HG02981 (cell line): ENCODE results near the gene SLC30A5.
"Not testable (repeated sequence)": the region's sequence is repeated elsewhere in the genome, so short reads cannot be mapped to it uniquely, and the experiment has no call there.

ENCODE experiments used
- ATAC-seq: cut with Tn5 transposase; IDR thresholded peaks from one replicate; pipeline ENCODE4 v1.9.1; 2021; ENCODE audit warnings: mild to moderate bottlenecking, moderate library complexity; ENCODE audit not compliant: unreplicated experiment

SLC30A5 gene

GRCh38 chr5:69103521-69103920 lies 9.7 kb downstream of the SLC30A5 start:
- ATAC-seq: no peak

- ATAC-seq: peak; percentile 79
Observed at GRCh38 chr5:69105996-69106906, 12.4 kb downstream of the SLC30A5 start.

- ATAC-seq: not testable (repeated sequence)
Observed at GRCh38 chr5:69108367-69108766, 14.6 kb downstream of the SLC30A5 start.

GRCh38 chr5:69113851-69114250 lies 20.0 kb downstream of the SLC30A5 start:
- no peak for ATAC-seq

- ATAC-seq: no peak
Observed at GRCh38 chr5:69115526-69115925, 21.7 kb downstream of the SLC30A5 start.

- ATAC-seq: no peak
Observed at GRCh38 chr5:69129413-69129812, 35.6 kb downstream of the SLC30A5 start.

- no peak for ATAC-seq
Observed at GRCh38 chr5:69130241-69130640, 36.4 kb downstream of the SLC30A5 start.

GRCh38 chr5:69131304-69131703 lies 37.5 kb downstream of the SLC30A5 start:
- no peak for ATAC-seq

- no peak for ATAC-seq
Observed at GRCh38 chr5:69134126-69134525, 40.3 kb downstream of the SLC30A5 start.

GRCh38 chr5:69136293-69136692 lies 42.5 kb downstream of the SLC30A5 start:
- ATAC-seq: peak; percentile 90

GRCh38 chr5:69137208-69137607 lies 43.4 kb downstream of the SLC30A5 start:
- ATAC-seq: not testable (repeated sequence)

GRCh38 chr5:69137807-69138206 lies 44.0 kb downstream of the SLC30A5 start:
- ATAC-seq: no peak

GRCh38 chr5:69138766-69139165 lies 45.0 kb downstream of the SLC30A5 start:
- ATAC-seq: no peak

GRCh38 chr5:69140239-69140638 lies 46.4 kb downstream of the SLC30A5 start:
- ATAC-seq: not testable (repeated sequence)

GRCh38 chr5:69140827-69141226 lies 47.0 kb downstream of the SLC30A5 start:
- ATAC-seq: no peak

GRCh38 chr5:69148576-69148975 lies 54.8 kb downstream of the SLC30A5 start:
- not testable (repeated sequence) for ATAC-seq

- ATAC-seq: no peak
Observed at GRCh38 chr5:69148981-69149675, 55.3 kb downstream of the SLC30A5 start.

GRCh38 chr5:69149676-69150010 lies 55.8 kb downstream of the SLC30A5 start:
- no peak for ATAC-seq

GRCh38 chr5:69152731-69153130 lies 58.9 kb downstream of the SLC30A5 start:
- no peak for ATAC-seq

GRCh38 chr5:69156456-69156855 lies 62.6 kb downstream of the SLC30A5 start:
- ATAC-seq: no peak

GRCh38 chr5:69158039-69158438 lies 64.2 kb downstream of the SLC30A5 start:
- ATAC-seq: no peak

- ATAC-seq: no peak
Observed at GRCh38 chr5:69160651-69161050, 66.8 kb downstream of the SLC30A5 start.
